ENCODE data around the gene SACM1L.

The SACM1L gene

GRCh38 chr3:45737234-45737633, 48.0 kb downstream of the SACM1L start:
- Histone ChIP-seq H3K4me3 (ENCODE audit: low read depth, low read length) (no peak overlapping the region), H3K4me2 (ENCODE audit: low read length) (no peak overlapping the region), H3K27ac (no peak overlapping the region), H3K27me3 (ENCODE audit: control insufficient read depth, insufficient read depth, low read length) (no peaks in the 10 kb centered on the region), H3K4me1 (no peaks in the 10 kb centered on the region), H3K79me2 (no peaks in the 10 kb centered on the region), H2AFZ (no peak overlapping the region), H3K9me3 (ENCODE audit: control insufficient read depth, low read length) (no peaks in the 10 kb centered on the region), H3K9ac (no peak overlapping the region), H3K36me3 (ENCODE audit: control insufficient read depth, insufficient read depth, low read length) (no peaks in the 10 kb centered on the region)
- no peak for TF ChIP-seq CTCF (IDR thresholded peaks at IDR 0.05)

- TF ChIP-seq CTCF (IDR thresholded peaks at IDR 0.05) = no peak
- H3K27ac ChIP-seq = no peak overlapping the region
- no peaks in the 10 kb centered on the region for H3K27me3 ChIP-seq (ENCODE audit: control insufficient read depth, insufficient read depth, low read length)
- H3K9me3 ChIP-seq (ENCODE audit: control insufficient read depth, low read length) = no peaks in the 10 kb centered on the region
- no peak overlapping the region for H2AFZ ChIP-seq
- H3K79me2 ChIP-seq = no peaks in the 10 kb centered on the region
- no peak overlapping the region for H3K9ac ChIP-seq
- H3K4me1 ChIP-seq = no peaks in the 10 kb centered on the region
- no peak overlapping the region for H3K4me2 ChIP-seq (ENCODE audit: low read length)
- H3K4me3 ChIP-seq (ENCODE audit: low read depth, low read length) = no peak overlapping the region
- H3K36me3 ChIP-seq (ENCODE audit: control insufficient read depth, insufficient read depth, low read length) = no peaks in the 10 kb centered on the region
These were observed 50.8 kb downstream of the SACM1L start for GRCh38 chr3:45739991-45740390.

GRCh38 chr3:45741247-45741646, 52.1 kb downstream of the SACM1L start:
- Histone ChIP-seq H3K9ac (no peak overlapping the region), H3K4me1 (no peaks in the 10 kb centered on the region), H3K36me3 (ENCODE audit: control insufficient read depth, insufficient read depth, low read length) (no peaks in the 10 kb centered on the region), H3K79me2 (no peaks in the 10 kb centered on the region), H3K27ac (no peak overlapping the region), H3K4me2 (ENCODE audit: low read length) (no peak overlapping the region), H2AFZ (no peak overlapping the region), H3K27me3 (ENCODE audit: control insufficient read depth, insufficient read depth, low read length) (no peaks in the 10 kb centered on the region), H3K9me3 (ENCODE audit: control insufficient read depth, low read length) (no peaks in the 10 kb centered on the region), H3K4me3 (ENCODE audit: low read depth, low read length) (no peak overlapping the region)
- TF ChIP-seq CTCF (IDR thresholded peaks at IDR 0.05) = no peak

DNA sequence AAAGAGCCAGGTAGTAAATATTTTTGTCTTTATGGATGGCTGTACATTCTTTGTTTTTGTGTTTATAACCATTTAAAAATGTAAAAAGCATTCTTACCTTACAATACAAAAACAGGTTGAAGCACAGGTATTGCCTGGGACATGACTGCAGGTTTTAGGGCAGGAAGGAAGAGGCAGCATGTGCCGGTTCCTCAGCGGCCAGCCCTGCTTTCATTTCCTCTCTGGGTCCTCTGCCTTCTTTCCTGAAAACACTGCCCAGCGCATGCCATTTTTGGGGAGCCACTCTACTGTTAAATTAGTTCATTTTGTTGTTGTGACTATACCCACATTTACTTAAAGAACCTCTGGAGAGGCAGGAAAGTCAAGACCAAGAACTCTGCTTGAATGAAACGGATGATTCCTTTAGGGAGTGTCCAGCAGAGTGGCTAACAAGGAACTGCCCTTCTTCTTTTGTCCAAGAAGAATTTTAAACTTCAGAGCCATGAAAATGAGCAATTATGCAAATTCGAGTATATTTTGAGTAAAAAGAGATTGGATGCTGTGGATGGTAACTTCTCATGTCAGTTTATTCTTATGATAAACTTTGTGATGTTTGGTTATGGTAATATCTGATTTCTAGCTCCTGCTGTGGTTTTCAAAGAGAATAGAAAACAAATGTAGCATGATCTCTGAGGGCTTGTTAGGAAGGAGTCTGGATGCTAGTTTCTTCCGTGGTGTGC, 52.7 kb downstream of the SACM1L start:
- H3K27ac ChIP-seq = no peak overlapping the region
- no peaks in the 10 kb centered on the region for H3K36me3 ChIP-seq (ENCODE audit: control insufficient read depth, insufficient read depth, low read length)
- no peaks in the 10 kb centered on the region for H3K27me3 ChIP-seq (ENCODE audit: control insufficient read depth, insufficient read depth, low read length)
- H3K4me1 ChIP-seq = no peaks in the 10 kb centered on the region
- no peak for TF ChIP-seq CTCF (IDR thresholded peaks at IDR 0.05)
- H3K9me3 ChIP-seq (ENCODE audit: control insufficient read depth, low read length) = no peaks in the 10 kb centered on the region
- no peaks in the 10 kb centered on the region for H3K79me2 ChIP-seq
- no peak overlapping the region for H3K4me2 ChIP-seq (ENCODE audit: low read length)
- no peak overlapping the region for H3K4me3 ChIP-seq (ENCODE audit: low read depth, low read length)
- no peak overlapping the region for H3K9ac ChIP-seq
- H2AFZ ChIP-seq = no peak overlapping the region

DNA sequence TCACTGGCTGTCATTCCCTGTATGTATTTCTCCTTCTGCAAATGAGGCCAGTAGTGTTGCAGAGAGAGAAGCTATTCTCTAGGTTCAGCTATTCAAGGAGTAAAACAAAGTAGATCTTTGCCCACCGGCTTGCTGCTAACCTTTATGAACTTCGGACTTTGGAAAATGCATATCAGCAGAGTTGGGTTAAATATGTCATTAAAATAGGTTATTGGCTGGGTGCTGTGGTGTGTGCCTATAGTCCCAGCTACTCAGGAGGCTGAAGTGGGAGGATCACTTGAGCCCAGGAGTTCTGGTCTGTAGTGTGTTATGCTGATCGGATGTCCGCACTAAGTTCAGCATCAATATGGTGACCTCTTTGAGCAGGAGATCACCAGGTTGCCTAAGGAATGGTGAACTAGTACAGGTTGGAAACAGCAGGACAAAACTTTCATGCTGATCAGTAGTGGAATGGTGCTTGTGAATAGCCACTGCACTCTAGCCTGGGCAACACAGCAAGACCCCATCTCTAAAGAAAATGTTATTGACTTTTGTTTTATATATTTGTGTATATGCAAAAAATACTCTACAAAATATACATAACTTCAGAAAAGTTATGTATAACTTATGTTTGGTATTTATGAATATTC, 53.4 kb downstream of the SACM1L start:
- no peaks in the 10 kb centered on the region for H3K27me3 ChIP-seq (ENCODE audit: control insufficient read depth, insufficient read depth, low read length)
- H3K79me2 ChIP-seq = no peaks in the 10 kb centered on the region
- no peak for TF ChIP-seq CTCF (IDR thresholded peaks at IDR 0.05)
- H3K27ac ChIP-seq = no peak overlapping the region
- no peak overlapping the region for H3K9ac ChIP-seq
- no peak overlapping the region for H3K4me2 ChIP-seq (ENCODE audit: low read length)
- no peaks in the 10 kb centered on the region for H3K4me1 ChIP-seq
- H3K36me3 ChIP-seq (ENCODE audit: control insufficient read depth, insufficient read depth, low read length) = no peaks in the 10 kb centered on the region
- H3K9me3 ChIP-seq (ENCODE audit: control insufficient read depth, low read length) = no peaks in the 10 kb centered on the region
- H2AFZ ChIP-seq = no peak overlapping the region
- no peak overlapping the region for H3K4me3 ChIP-seq (ENCODE audit: low read depth, low read length)
